AG10803 (cell line): ENCODE results near the gene NRF1.

Experiments
- DNase-seq: peaks from one replicate; pipeline ENCODE4 v3.0.0; 2010; ENCODE audit warnings: low read depth
- H3K4me3 ChIP-seq: 2 replicates; pipeline ENCODE4 v1.5.1; 2011; ENCODE audit warnings: mild to moderate bottlenecking, low read length, control low read depth
- TF ChIP-seq, protein P1 (sequence below): conservative IDR thresholded peaks from 2 replicates; pipeline ENCODE4 v1.5.1; 2011; ENCODE audit warnings: mild to moderate bottlenecking, low read length, control low read depth, inconsistent platforms

NRF1 gene

DNA sequence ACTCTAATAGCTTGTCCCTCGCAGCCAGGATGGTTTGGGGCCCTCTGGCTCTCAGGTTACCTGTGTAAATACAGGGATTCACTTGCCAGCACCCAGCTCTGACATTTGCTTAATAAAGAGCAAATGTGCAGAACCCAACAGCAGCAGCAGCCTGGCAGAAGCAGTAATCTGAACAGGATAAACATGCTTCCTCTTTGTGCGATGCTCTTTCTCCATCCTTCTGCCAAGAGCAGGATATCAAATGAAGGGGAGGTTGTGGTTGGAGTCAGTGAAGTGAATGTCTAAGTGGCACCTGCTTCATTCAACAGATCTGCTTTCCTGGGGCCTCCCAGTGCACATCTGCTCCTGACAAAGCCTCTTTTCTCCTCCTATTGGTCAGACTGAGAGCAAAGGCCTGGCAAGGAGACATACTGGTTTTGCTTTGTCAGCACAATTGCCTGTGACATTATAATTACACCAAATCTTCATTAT is 130.3 kb downstream of the NRF1 start:
- DNase-seq, result no peak
- TF ChIP-seq, protein P1, sequence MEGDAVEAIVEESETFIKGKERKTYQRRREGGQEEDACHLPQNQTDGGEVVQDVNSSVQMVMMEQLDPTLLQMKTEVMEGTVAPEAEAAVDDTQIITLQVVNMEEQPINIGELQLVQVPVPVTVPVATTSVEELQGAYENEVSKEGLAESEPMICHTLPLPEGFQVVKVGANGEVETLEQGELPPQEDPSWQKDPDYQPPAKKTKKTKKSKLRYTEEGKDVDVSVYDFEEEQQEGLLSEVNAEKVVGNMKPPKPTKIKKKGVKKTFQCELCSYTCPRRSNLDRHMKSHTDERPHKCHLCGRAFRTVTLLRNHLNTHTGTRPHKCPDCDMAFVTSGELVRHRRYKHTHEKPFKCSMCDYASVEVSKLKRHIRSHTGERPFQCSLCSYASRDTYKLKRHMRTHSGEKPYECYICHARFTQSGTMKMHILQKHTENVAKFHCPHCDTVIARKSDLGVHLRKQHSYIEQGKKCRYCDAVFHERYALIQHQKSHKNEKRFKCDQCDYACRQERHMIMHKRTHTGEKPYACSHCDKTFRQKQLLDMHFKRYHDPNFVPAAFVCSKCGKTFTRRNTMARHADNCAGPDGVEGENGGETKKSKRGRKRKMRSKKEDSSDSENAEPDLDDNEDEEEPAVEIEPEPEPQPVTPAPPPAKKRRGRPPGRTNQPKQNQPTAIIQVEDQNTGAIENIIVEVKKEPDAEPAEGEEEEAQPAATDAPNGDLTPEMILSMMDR, result no peak
- H3K4me3 ChIP-seq, result no peak overlapping the region

DNA sequence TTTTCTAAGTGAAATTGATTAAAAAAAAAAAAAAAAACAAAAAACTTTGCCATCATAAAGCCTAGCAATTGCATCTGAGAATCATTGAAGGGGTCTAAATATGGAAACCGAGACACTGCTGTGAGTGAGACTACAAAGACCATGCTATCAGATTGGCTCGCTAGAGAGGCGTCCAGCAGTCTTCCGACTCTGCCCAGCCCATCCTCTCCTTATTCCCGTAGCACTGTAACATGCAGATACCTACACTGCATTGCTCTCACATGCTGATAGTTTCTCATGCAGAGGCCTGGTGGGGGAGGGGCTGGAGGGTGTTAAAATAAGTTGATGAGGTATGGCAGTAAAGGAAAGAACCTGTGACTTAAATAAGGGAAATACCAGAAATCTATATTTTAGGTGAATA is 130.7 kb downstream of the NRF1 start:
- DNase-seq, result no peak
- H3K4me3 ChIP-seq, result no peak overlapping the region
- TF ChIP-seq, protein P1, result no peak

DNA sequence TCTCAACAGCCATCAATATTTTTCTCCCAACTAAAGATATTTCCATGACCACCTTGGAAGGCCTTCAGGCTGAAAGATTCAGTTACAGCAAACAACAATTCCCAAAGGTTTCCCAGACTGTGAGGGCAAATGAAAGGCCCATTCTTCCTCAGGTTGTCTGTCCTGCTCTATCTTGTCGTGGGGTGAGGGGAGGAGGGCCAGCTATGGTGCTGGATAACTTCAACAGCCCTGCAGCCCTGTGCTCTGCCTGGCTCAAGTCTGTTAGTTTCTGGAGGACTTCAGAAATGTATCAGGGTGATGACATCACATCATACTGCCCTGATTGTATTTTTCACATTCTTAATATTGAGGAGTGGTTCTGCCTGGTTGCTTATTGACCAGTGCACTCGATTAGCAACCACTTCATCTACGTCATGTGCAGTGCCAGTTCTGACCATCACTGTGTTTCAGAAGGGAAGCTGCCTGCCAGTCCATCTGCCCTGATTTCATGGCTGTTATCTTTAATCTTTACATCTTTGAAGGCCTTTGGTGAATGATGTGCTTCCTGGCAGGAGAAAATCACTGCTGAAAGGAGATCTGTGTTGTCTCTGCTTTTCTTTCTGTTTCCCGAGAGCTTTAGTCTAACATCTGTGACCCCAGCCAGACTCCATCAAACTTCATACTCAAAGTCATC is 135.5 kb downstream of the NRF1 start:
- no peak overlapping the region for H3K4me3 ChIP-seq
- TF ChIP-seq, protein P1, result no peak
- no peak for DNase-seq

DNA sequence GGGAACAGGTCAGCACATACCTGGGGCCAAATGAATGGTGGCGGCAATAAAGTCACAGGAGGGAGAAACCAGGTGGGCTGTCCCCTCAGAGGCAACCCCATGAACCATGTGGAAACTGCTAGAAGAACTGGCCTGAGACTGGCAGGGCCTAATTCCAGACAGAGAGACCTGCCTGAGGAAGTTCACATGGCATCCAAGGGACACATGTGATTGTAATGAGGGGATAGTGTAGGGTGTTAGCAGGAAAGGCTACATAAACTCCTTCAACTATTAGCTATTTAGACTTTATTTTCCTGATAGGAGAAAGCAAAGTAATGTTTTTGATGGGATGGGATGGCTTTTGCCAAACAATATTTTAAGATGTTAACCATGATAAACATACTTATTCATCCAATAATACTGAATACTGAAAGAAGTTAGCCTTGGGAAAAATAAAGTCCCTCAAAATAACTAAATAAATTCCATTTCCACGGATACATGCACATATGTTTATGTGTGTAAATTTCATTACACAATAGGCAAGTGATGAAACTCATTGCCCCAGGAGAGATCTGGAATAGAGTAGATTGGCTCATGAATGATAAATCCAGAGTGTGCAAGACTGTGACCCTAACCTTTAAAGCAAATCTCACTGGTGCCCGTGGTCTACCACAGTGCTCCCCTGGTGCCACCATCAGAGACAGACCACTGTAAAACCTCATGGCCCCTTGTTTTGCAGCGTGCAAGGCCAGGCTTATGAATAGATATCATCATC is 137.0 kb downstream of the NRF1 start:
- DNase-seq, result peak; percentile 43
- no peak overlapping the region for H3K4me3 ChIP-seq
- TF ChIP-seq, protein P1, result no peak

DNA sequence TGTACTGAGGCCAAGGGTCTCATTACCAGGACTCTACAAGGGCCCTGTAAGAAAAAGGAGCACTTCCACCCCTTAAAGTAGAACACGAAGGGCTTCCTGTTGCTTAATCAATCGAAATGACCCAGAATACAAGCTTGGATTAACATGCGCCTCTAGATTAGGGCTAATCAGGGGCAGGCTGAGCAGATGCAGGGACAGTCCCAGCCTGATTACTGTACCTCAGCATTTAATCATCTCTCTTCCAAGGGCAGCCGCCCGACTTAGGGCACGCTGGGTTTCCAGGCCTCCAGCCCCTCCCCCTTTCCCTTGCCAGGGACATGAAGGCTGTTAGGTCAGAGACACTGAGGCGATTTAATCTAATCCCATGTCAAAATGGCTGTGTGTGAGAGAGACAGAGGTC is 138.6 kb downstream of the NRF1 start:
- TF ChIP-seq, protein P1, result no peak
- DNase-seq, result no peak
- no peak overlapping the region for H3K4me3 ChIP-seq

DNA sequence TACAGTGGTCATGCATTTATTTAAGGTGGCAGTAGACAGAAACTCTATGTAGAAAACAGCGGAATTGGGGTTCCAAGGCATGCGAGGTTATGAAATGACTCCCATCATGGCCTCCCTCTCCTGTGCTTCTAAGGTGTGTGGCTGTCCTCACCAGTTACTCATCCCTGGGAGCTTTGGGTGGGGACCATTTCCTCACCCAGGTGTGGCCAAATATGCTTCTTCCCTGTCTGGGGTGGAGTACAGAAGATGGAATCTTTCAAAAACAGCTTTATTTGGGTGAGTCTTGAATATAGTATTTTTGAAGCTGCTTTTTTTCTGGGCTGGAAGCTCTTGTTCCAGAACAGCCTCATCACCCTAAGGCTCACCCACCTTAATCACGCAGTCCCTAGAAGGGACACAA is 139.0 kb downstream of the NRF1 start:
- H3K4me3 ChIP-seq, result no peak overlapping the region
- no peak for DNase-seq
- TF ChIP-seq, protein P1, result no peak

DNA sequence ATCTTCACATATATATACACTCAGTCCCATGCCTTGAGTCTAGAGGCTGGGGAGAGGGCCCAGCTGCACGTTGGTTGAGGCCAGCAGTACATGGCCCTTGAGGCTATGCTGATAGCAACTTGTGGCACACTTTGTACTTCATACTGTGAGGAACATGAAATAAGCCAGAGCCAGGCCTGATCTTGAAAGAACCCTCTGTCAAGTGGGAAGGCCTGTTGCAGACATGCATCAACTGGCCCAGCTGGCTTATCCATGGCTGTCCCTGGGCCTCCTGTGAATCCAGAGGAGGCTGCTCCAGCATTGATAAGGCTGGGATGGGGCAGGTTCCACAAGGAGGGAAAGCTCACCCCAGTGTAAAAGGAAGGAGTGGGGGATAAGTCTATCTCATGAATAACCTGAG is 140.4 kb downstream of the NRF1 start:
- H3K4me3 ChIP-seq, result no peak overlapping the region
- TF ChIP-seq, protein P1, result no peak
- DNase-seq, result no peak
